Activated naive CD4-positive, alpha-beta T cell (primary cell): ENCODE data around the gene CTCFL.
"Not testable (repeated sequence)": the region's sequence is repeated elsewhere in the genome, so short reads cannot be mapped to it uniquely, and the experiment has no call there.

ENCODE experiments used
- DNase-seq, 4 experiments: peaks; one replicate each; lab custom pipeline; 2025; lab: John Stamatoyannopoulos, UW

CTCFL gene

DNA sequence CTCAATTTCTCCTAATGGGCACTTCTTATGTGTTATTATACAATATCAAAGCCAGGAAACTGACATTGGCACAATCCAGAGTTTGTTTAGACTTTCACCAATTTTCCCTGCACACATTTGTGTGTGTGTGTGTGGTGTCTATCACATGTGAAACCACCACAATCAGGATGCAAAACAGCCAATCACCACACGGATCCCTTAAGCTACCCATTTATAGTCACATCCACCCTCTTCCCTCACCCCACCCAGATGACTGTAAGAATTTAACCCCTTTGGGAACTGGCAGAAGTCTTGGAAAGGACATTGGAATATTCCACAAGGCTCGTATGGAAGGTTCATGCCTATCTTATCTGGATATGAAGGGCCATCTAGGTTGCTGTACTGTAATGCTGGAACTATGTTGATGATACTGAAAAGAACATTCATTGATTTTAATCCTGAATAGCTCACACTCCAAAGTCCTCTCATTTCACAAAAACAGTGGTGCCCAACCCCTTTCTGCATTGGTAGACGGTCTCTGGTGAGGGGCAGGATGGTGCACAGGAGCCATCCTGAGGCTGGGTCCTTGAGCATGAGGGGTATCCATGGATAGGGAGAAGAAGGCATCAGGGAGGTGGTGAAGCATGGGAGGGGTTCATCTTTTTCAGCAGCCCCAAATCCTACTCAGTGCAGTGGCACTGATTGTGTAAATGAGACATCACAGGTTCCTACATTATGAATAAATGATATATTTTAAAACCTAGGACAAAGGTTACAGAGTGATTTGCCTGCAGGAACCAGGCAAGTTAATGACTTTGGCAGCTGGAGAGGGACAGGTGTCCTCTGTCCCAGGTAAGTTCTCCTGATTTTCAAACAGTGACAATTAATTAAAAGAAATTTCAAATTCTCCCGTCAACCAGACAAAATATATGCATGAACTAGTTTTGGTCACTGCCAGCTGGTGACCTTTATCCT is 12.1 kb upstream of the CTCFL start:
- no peak for DNase-seq

DNA sequence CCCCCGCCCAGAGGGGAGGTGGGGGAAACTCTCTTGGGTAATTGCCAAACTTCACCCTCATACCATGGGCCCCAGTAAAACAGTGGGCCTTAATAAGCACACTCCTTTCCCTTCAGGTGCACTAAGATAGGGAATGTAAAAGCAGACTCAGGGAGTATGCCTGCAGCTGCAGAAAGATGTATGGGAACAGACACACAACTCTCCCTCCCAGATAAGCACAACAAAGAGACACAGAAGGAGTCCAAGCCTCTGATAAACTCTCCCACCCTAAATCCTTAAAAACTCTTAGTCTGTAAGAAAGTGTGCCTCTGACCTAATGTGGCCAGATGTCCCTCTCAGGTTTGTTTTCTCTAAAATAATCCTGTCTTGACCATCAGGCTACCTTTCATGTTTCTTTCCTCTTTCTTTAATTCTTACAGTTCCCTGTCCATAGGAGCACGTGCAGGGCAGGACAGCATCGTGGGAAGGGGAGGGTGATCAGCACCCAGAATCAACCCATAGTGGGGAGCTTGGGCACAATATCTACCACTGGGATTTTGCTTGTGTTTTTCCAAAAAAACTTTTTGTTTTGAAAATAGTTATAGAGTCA is 11.3 kb upstream of the CTCFL start:
- no peak for DNase-seq

DNA sequence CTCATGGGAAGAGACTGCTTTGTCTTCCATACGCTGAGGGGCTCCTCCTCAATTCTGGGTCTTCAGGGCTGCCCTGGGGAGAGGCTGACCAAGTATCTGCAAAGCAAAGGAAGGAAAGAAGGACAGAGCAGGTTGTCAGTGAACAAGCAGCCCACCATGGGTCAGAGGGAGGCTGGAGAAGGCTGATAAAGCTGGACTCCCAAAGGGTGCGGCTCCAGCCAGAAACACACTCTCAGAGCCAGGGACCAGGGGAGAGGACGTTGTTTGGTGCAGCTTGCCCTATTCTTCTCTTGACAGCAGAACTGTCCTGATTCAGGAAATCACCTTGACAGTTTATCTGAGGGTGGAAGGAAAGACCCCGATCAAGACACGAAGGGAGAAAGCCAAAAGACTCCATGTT is 10.4 kb upstream of the CTCFL start:
- DNase-seq: no peak

DNA sequence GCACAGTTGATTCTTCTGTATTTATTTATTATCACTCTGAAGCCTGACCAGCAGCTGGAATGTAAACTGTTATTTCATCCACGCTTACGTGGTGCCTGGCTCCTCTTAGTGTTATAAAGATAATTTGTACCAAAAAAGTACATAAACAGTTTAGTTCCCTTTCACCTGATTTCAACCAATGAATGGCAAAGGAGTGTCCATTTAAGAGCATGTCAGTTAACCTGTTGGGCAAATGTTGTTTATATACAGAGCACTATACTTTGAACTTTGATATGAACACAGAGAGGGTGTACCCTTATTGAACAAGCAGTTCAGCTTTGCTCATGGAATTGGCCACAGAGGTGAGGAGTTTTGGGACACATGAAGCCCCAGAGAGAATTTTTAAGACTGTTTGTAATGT is 7.2 kb upstream of the CTCFL start:
- no peak for DNase-seq

DNA sequence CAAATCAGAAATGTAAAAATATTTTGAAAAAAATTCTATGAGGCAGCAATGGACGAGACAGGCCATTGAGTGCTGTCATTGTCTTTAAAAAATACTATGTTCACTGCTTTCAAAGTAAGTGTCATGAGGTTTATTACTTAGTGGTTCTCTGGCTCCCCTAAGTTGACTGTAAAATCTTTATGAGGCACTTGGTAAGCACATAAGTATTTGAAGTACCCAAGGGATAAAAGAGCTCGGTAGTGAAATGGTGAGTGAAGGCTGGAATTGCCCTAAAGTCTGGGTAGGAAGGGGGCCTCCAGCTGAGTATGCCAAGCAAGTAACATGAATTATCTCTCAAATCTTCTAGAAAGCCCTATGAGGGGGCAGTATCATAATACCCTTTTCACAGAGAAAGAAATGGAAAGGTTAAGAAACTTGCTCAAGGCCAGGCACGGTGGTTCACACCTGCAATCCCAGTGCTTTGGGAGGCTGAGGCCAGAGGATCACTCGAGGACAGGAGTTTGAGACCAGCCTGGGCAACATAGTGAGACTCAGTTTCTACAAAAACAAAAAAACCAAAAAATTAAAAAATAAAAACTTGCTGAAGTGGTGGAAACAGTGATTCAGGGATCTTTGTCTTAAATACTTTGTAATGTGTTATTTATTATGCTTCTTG is 5.5 kb upstream of the CTCFL start:
- no peak for DNase-seq

DNA sequence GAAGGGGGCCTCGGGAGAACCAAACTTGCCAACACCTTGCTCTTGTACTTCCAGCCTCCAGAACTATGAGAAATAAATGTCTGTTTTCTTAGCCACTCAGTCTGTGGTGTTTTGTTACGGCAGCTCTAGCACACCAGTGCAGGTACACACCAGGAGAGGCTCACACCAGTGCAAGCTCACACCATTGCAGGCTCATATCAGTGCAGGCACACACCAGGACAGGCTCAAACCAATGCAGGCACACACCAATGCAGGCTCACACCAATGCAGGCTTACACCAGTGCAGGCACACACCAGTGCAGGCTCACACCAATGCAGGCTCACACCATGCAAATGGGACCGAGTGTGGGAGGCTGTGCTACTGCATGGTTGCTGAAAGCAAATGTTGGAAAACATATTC is 4.9 kb upstream of the CTCFL start:
- no peak for DNase-seq

DNA sequence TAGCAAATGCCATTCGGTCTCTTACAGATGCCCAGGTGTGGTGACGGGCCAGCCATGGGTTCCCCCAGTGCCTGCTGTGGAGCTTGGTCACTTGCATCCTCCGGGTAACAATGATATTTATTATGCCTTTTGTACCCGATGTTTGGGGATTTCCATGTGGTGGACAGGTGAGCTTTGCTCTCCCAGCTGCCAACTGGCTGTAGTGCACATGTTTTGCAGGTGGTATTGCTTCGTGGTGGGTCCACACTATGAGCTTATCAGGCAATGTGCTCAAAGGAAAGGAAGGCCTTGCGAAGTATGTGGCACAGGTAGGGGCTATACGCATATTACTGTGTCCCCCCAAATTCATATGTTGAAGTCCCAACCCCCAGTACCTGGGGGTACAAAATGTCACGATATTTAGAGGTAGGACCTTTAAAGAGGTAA is 4.2 kb upstream of the CTCFL start:
- DNase-seq: no peak

DNA sequence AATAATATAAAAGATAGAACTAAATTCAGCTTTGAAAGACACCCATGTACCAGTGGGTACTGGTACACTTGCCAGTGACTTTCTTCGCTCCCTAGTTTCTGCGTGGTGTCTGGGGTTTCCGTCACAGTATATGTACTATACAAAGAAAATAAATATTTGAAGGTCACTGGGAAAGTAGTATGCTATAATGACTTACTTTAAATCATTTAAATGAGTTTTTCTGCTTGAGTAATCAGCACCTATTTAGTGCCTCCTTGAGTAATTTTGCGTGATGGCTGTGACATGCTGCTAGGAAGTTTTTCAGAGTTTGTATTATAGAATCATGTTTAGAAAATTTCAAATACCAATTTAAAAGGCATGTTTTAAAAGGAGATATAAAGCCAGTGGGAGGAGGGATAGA is 3.2 kb upstream of the CTCFL start:
- no peak for DNase-seq

DNA sequence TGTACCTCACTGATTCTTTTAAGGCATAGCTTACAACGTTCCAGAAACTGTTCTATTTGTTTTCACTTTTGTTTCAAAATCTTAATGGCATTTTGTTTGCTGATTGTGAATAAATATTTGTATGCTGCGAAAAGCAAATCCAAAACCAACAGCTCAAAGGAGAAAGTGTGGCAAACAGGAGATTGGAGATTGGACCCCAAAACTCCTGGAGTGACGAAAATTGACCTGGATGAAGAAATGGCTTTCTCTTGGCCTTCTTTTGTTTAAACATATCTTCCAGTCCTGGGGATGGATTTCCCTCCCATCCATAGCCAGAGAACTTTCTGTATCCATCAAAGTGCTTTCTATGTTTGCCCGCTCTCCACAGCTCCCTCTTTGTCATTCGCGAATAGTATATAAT is 2.8 kb upstream of the CTCFL start:
- no peak for DNase-seq

DNA sequence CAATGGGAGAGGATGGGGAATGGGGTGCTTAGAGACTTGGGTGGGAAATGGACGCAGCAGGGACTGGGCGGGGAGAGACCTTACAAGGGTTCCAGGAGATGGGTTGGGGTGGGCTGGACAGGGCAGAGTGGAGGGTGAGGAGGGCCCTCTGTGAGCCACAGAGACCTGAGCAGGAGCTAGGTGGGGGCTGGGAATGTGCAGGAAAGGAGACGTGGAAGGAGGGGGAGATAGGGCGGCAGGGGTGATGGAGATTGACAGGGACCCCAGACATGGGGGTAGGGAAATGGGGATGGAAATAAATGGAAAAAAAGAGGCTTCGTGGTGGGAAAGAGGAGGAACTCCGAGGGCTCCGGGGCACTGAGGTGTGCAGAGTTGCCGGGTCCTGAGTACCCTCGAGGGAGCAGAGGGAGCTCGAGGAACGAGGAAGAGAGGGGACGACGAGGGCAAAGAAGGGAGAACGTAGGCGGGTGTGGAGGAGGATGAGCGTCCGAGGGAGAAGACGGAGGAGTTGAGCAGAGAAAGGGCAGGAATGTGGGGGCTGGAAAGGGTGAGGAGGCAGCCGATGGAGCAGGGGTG is 2.0 kb upstream of the CTCFL start:
- DNase-seq: no peak

DNA sequence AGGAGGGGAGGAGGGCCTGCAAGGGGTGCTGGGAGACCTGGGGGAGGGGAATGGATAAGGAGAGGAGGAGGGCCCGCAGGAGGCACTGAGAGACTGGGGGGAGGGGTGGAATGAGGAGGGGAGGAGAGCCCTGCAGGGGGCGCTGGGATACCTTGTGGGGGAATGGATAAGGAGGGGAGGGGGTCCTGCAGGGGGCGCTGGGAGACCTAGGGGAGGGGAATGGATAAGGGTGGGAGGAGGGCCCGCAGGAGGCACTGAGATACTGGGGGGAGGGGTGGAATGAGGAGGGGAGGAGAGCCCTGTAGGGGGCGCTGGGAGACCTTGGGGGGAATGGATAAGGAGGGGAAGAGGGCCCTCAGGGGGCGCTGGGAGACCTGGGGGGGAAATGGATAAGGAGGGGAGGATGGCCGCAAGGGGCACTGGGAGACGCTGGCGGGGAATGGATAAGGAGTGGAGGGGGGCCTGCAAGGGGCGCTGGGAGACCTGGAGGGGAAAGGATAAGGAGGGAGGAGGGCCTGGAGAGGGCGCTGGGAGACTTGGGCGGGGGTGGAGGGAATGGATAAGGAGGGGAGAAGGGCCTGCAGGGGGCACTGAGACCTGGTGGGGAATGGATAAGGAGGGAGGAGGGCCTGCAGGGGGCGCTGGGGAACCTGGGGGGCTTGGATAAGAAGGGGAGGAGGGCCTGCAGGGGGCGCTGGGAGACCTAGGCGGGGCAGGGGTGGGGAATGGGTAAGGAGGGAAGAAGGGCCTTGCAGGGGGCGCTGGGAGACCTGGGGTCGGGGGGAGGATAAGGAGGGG is 1.3 kb upstream of the CTCFL start:
- peak in 1 of 4 experiments; percentile 6 for DNase-seq

DNA sequence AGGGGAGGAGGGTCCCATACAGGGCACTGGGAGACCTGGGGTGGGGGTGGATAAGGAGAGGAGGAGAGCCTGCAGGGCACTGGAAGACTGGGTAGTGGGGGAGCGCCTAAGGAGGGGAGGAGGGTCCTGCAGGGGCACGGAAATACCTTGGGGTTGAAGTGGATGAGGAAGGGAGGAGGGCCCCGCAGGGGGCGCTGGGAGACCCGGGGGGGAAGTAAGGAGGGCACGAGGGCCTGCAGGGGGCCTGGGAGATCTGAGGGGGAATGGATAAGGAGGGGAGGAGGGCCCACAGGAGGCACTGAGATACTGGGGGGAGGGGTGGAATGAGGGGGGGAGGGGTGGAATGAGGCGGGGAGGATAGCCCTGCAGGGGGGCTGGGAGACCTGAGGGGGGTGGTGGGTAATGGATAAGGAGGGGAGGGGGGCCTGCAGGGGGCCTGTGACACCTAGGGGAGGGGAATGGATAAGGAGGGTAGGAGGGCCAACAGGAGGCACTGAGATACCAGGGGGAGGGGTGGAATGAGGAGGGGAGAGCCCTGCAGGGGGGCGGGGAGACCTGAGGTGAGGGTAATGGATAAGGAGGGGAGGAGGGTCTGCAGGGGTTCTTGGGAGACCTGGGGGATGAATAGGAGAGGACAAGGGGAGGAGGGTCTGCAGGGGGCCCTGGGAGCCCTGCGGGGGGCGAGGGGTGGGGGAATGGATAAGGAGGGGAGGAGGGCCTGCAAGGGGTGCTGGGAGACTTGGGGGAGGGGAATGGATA is 567 bp upstream of the CTCFL start:
- DNase-seq: no peak

DNA sequence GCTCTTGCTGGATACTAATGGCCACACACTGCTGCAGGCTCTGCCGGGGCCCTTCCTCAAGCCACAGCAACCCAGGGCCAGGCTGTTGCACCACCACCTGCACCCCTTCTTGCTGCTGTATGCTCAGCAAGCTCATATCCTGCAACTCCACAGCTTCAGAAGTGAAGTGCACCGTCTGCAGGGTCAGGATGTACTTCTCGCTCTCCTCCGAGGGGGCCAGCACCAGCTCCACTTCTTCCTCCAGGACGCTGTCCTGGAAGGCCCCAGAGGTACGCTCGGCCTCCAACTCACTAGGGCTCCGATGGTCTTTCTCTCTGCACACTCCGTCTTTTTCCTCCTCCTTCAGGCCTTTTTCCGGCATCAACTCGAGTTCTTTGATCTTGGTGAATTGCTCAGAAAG is 1.2 kb downstream of the CTCFL start:
- DNase-seq: no peak

DNA sequence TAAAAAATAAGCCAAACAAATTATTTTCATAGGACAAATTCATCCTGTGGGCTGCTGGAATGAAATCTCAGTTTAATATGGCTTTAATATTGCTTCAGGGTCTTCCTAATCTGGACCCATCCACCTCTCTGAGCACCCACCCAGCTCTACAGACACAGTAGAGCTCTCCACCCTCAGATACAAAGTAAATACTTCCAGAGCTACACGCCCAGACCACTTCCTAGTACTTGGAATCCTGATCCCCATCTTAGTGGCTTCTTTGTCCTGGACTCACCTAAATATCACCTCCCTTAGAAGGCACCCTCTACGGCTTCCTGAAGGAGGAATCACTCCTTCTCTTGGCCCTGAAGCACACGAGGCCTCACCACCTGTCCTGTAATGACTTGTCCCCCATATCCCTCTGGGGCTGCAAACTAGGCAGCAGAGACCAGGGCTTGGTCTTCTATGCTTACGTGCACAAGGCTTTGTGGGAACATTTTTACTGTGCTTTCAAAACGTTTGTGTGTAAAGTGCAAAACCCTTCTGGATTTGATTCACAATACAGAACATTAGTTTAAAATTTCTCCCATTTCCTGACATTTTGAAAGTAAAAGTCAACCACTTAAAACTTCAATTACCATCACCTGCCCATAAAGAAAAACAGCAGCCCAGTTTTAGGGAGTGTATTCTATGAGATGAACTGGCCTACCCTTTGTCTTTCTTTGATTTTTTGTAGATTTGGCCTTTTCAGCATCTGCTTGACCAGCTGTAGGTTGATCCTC is 2.4 kb downstream of the CTCFL start:
- no peak for DNase-seq

DNA sequence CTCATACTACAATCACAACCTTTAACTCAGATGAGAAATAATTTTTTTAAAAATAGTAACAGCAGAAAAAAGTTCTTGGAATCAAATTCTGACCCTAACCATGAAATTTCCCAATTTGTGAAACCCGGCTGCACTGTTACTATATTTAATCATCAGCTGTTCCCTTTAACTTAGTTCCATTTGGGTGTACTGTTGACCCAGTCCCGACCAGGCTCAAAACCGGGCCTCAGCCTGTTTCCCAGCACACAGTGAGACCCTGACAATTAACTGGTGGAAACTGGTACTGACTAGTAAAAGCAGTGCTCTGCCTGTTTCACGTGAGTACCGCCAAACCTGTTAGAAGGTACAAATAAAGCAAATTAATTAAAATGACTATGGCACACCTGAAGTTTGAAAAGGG is 7.0 kb downstream of the CTCFL start:
- DNase-seq: no peak

DNA sequence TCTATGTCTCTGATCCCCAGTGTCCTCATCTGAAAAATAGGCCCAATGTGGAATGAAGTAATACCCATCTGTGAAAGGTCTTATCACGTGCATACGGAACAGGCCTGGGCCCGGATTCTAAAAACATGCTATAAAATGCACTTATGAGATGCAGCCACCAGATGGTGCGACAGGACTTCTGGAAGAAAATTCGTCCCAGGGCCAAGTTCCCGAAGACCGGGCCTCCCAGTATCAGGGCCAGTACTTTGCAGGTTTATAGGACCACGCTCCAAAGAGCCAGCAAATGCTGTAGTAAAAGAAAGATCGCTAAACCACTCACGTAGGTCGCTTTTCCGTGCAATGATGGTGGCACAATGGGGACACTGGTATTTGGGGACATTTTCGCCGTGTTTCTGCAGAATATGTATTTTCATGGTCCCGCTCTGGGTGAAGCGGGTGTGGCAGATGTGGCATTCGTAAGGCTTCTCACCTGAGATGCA is 10.6 kb downstream of the CTCFL start:
- DNase-seq: no peak

DNA sequence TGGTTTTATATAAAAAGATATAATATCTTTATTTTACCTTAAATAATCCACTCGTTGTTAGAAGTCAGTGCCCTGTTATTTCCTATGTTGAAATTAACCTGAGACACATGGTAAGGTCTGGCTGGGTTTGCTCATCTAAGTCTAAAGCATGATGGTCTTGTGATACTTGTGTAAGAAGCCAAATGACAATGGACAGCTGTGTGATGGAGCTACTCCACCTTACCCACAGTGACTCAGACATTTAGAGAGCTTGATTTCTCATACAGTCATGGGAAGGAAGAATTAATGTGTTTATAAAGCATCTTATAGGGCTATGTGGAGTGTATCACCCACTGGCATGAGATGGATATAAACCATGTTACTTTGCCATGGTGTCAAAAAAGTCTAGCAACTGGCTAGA is 11.7 kb downstream of the CTCFL start:
- DNase-seq: no peak

DNA sequence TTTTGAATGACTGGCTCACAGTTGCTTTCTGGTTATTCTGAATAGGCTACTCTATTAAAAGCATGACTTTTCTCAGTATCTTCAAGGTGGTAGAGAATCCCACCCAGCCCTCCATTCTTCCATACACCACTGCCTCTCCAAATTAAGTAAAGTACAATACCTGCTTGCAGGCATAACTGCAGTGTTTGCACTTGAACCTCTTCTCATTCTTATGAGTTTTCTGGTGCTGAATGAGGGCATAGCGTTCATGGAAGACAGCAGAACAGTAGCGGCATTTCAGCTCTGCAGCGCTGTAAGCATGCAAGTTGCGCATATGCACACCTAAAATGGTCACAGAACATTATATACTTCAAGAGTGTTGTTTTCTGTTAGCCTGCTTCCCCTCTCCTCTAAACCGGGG is 12.5 kb downstream of the CTCFL start:
- DNase-seq: no peak

DNA sequence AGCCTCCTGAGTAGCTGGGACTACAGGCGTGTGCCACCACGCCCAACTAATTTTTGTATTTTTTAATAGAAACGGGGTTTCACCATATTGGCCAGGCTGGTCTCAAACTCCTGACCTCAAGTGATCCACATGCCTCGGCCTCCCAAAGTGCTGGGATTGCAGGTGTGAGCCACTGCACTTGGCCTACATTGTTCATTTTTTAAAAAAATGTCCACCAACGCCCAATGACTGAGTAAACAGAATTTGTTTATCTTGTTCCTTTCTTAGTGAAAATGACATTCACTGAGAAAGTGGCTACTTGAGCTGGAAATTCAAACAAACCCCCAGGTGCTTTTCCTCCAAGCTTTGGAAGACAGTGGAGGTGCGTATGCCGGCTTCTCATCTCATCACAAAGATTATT is 13.2 kb downstream of the CTCFL start:
- not testable (repeated sequence) for DNase-seq

DNA sequence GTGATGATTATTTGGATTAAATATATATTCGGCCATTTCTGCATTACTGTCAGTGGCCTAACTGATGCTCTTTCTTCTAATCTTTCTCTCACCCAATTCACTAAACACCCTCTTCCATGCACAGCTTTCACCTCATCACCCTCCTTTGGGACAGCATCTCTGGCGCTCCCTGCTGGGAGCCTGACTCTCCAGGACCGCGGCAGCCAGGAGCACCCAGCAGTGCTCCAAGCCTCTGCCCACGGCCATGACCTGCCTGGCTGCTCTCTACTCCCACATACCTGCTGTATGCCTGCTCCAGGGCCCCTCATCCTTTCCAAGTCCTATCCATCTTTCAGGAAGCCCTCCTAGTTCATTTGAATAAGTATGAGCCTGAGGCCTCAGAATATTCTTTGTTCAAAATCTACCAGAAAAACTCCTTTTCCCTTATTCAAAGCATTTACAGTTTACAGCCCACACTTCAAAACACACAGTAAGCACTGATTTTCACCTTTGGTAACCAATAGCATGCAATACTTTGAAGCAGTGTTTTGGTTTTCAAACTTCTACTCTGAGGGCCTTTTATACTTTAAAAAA is 15.2 kb downstream of the CTCFL start:
- no peak for DNase-seq
